NCI-H526 (cell line): ENCODE data around the gene PDZRN3.

Experiments
- DNase-seq, 2 experiments: peaks; one replicate each; lab custom pipeline; 2025; lab: John Stamatoyannopoulos, UW

Gene PDZRN3

GRCh38 chr3:73452729-73453128 lies 172.0 kb downstream of the PDZRN3 start:
- no peak for DNase-seq

- DNase-seq: peak; percentile 71 to 73
Measured at GRCh38 chr3:73451301-73451944, 173.3 kb downstream of the PDZRN3 start.

DNA sequence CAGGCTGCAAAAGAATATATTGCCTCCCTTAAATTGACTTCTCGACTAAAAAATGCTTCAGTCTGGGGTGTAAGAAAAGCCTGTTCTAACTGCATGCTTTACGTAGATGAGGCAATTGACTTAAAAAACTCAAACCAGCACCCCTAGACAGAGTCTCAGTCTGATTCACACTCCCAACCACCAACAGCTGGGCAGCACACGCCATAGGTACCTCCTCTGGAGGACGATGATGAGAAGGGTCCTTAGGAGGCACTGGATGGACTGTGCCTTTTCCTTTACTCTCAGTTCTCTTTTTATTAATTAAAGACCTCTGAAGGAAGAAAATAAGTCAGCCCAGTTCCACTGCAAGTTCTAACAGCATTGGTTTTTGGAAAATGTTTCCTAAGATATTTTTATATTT lies 175.0 kb downstream of the PDZRN3 start:
- DNase-seq: no peak

- peak in 1 of 2 experiments; percentile 25 for DNase-seq
Measured at GRCh38 chr3:73448761-73449301, 175.9 kb downstream of the PDZRN3 start.

DNA sequence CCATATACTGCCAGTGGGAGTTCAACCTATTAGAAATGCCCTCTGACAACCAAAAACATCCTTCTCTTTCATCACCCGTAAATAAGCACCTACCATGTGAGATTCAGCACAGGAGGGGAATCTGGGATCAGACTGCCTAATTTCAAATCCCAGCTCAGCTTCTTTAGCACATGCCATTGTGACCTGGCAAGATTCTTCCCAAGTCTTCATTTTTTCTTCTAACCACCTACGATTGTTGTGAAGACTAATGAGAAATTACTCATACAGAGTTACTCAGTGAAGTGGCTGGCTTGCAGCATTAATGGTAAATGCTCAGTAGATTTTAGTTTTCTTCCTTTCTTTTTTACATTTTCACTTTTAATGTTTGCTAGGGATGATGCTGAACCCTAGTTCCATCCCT lies 176.7 kb downstream of the PDZRN3 start:
- DNase-seq: no peak

- no peak for DNase-seq
Measured at GRCh38 chr3:73447111-73447510, 177.6 kb downstream of the PDZRN3 start.

DNA sequence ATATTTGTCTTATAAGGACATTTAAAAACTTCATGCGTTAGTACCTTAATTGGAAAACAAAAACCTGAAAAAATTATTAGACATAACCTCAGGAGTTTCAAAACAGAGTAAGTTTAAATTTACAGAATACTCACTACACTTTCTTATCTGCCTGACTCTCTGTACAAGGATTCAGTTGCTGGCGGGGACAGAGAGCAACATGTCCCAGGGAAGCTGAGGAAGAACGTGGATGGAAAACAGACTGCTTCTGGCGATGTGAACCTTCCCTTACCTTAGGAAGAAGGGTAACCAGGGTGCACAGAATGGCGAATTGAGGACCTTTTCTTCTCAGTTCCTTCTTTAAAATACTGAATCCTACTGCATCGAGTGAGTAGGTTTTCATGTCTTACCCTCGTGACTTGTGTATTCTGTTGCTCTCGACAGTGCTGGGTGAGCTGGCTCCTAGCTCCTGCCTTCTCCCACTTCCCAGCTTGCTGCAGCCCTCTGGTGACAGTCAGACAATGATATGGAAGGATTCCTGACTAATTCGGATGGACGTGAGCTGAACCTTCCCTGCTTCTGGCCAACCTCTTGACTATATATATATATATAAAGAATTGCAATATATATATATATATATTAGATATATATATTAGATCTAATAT lies 178.2 kb downstream of the PDZRN3 start:
- no peak for DNase-seq

- no peak for DNase-seq
Measured at GRCh38 chr3:73442886-73443285, 181.9 kb downstream of the PDZRN3 start.

GRCh38 chr3:73442152-73442551 lies 182.6 kb downstream of the PDZRN3 start:
- DNase-seq: no peak

- peak; percentile 15 to 30 for DNase-seq
Measured at GRCh38 chr3:73437828-73438227, 186.9 kb downstream of the PDZRN3 start.

DNA sequence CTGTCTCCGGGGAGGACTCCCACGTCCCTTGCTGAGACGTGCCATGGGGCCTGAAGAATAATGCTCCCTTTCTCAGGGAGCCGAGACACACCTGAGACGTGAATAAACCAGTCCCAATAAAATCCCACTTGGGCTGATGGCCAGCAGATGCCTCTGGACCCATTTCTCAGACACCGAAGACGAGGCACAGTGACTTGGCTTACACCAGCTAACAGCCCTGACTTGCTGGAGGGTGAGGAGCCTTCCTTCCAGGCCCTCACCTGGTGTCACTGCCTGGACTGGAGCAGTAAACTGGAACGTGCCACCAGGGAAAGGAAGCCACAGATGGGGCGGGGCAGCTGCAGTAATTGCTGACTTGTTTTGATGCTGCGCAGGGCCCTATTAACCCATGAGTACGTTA lies 189.7 kb downstream of the PDZRN3 start:
- DNase-seq: peak in 1 of 2 experiments; percentile 51

GRCh38 chr3:73433687-73434086 lies 191.1 kb downstream of the PDZRN3 start:
- peak; percentile 85 to 86 for DNase-seq

DNA sequence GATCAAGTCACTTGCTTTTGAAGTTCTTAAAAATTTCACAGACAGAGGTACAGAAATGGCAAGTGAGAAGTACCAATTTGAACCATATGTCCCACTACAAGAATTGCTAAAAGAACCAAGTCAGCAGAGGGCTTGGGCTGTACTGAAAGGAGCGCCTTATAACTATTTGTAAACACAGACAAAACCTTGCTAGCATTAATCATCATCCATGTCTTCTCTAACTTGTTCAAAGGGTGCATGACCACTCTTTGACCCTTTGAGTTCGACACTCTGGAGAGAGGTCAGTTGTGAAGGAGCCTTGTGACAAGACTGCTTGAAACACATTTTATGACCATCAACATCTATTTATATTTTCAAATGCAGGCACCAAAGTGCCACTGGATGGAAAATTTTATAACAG lies 191.7 kb downstream of the PDZRN3 start:
- no peak for DNase-seq

- no peak for DNase-seq
Measured at GRCh38 chr3:73432706-73433032, 192.1 kb downstream of the PDZRN3 start.

DNA sequence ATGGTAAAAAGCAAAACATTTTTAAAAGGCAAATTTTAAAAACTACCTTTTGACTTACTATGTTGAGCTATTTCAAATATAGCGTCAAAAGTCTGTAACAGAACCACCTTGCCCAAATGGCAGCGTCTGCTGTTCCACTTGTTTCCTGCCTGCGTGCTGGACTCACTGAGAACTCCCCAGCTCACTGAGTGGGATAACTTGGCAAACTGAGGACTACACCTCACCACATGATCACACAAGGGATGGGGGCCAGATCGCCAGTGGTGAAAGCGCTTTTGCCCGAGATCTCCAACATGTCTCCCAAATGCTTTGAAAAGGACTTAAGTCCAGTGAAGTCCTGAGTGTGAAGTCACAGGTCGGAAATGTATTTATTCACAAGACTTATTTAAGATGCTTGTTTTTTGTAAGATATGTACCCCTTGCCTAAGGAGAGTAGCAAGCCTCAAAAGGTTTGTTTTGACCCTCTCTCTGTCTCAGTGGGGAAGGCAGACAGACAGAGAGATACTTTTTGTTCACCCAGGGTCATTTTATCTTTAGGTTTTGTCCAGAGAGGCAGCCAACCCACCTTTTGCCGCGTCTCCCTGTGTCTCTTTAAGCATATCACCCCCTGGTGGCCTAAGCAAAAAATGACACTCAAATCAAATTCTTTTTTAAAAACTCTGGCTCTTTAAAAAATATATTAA lies 192.6 kb downstream of the PDZRN3 start:
- DNase-seq: peak; percentile 26 to 73

- peak in 1 of 2 experiments; percentile 11 for DNase-seq
Measured at GRCh38 chr3:73431183-73431900, 193.4 kb downstream of the PDZRN3 start.

- no peak for DNase-seq
Measured at GRCh38 chr3:73427048-73427706, 197.6 kb downstream of the PDZRN3 start.

GRCh38 chr3:73426606-73427005 lies 198.1 kb downstream of the PDZRN3 start:
- DNase-seq: no peak

- DNase-seq: no peak
Measured at GRCh38 chr3:73423116-73423515, 201.6 kb downstream of the PDZRN3 start.

- no peak for DNase-seq
Measured at GRCh38 chr3:73422571-73422970, 202.2 kb downstream of the PDZRN3 start.

DNA sequence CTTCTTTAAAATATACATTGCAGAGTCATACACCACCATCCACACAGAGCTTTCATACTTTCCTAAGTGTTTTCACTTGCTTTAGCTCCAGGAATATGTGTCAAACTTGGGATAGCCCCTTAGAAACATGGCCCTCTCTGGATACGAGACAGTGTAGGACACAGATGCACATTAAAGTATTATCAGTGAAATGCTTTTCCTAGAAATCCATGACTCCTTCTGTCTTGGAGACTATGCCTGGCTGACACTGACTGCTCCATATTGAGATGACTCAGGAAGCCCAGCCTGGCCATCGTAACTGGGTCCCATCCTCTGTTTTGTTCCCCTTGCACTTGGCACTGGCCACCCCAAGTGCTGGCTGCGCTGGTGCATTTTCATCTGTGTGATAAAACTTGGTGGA lies 204.8 kb downstream of the PDZRN3 start:
- DNase-seq: no peak
